Gastroesophageal sphincter (tissue), 2 donors: ENCODE results near the gene ITGAL.

Experiments
- POLR2A ChIP-seq, 2 donors: fragments of 450-650 bp; IDR thresholded peaks; one replicate each; pipeline ENCODE4 v1.6.1; 2017; ENCODE audit warnings: antibody characterized with exemption in 2 of 2, mild to moderate bottlenecking in 2 of 2, moderate library complexity in 1 of 2
- POLR2AphosphoS5 ChIP-seq: sonication (generic); formaldehyde crosslinking; IDR thresholded peaks from one replicate; pipeline ENCODE4 v1.6.1; 2017; ENCODE audit warnings: antibody characterized with exemption

- peak; percentile 75 for TF ChIP-seq POLR2AphosphoS5
- TF ChIP-seq POLR2A (IDR thresholded peaks at IDR 0.05): peak; percentile 37 to 52
These were observed 62.0 kb downstream of the ITGAL start, which contains the start of gene ZNF747 for GRCh38 chr16:30534368-30535105.
